Ectodermal cell (in vitro differentiated cells): ENCODE results near the gene ADGRL1.

Source experiments
- H3K27ac ChIP-seq: 2 replicates; pipeline ENCODE4 v1.7.0; 2013; ENCODE audit warnings: mild to moderate bottlenecking, low read depth, low read length; ENCODE audit not compliant: insufficient read depth, poor library complexity, severe bottlenecking
- H3K27me3 ChIP-seq: 2 replicates; pipeline ENCODE4 v1.7.0; 2013; ENCODE audit warnings: mild to moderate bottlenecking, low read length; ENCODE audit not compliant: insufficient read depth, control insufficient read depth, poor library complexity, severe bottlenecking
- H3K36me3 ChIP-seq: one replicate; pipeline ENCODE4 v1.7.0; 2013; ENCODE audit warnings: low read length; ENCODE audit not compliant: control insufficient read depth, insufficient read depth
- H3K4me1 ChIP-seq: one replicate; pipeline ENCODE4 v1.7.0; 2013; ENCODE audit warnings: low read length; ENCODE audit not compliant: control insufficient read depth, insufficient read depth
- H3K4me3 ChIP-seq: 2 replicates; pipeline ENCODE4 v1.7.0; 2013; ENCODE audit warnings: low read depth, low read length, control low read depth; ENCODE audit not compliant: insufficient read depth
- H3K9me3 ChIP-seq: 2 replicates; pipeline ENCODE4 v1.7.0; 2013; ENCODE audit warnings: mild to moderate bottlenecking, low read length, moderate library complexity; ENCODE audit not compliant: control insufficient read depth
- WGBS, 2 experiments: methylation state at CpG; one replicate each; pipeline ENCODE4 v1.1.7; 2013; ENCODE audit warnings: missing lambda C conversion rate in 2 of 2; 5-methylcytosine and 5-hydroxymethylcytosine counted together

ADGRL1 gene

DNA sequence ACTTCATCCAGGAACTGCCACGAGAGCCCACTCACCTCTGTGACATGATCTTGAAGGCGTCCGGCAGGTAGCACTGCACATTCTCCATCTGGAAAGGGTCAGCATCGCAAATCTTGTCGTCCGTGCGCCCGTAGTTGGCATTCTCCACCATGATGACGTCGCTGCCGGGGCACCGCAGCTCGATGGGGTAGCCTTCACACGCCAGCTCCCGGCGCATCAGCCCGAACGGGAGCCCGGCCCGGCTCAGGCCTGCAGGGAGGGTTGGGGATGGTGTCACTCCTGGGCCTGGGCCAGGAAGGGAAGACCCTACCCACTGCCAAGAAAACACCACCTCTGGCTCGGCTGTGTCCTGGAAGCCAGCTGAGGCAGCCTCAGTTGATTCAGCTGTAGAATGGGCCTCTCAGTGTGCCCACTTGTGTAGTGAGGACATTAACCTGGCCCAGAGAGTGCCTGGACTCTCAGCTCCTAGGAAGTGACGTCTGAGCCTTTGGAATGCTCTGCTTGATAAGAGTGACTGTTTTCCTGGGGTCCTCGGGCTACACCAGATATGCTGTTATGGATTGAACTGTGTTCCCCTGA is 28.4 kb downstream of the ADGRL1 start:
- H3K36me3 ChIP-seq = peaks cover 27% of the 10 kb centered on the region
- WGBS, 2 experiments = 95 to 97% methylated on average over 23 of the region's 23 CpGs

DNA sequence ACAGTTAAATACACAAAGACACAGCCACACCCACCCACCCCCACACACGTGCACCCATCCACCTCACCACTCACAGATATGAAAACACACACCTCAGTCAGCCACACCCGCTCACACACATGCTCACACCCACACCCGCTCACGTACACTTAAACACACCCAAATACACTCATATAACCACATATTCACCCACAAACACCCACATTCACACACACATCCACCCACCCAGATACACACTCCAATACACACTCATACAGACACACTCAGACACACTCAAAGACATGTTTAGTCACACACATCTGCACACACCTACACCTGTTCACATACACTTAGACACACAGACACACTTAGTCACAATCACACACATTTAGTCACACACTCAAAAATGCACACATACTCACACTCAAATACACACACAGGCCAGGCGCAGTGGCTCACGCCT is 30.6 kb downstream of the ADGRL1 start:
- Histone ChIP-seq H3K27me3 (no peaks in the 10 kb centered on the region), H3K9me3 (no peaks in the 10 kb centered on the region), H3K27ac (no peak overlapping the region), H3K4me3 (no peak overlapping the region), H3K4me1 (no peaks in the 10 kb centered on the region), H3K36me3 (peaks cover 47% of the 10 kb centered on the region)
- WGBS, 2 experiments = 94% methylated on average over 6 of the region's 6 CpGs

More for the DNA sequence above, 28.4 kb downstream of the ADGRL1 start:
- no peak overlapping the region for H3K27ac ChIP-seq
- H3K27me3 ChIP-seq = no peaks in the 10 kb centered on the region
- no peaks in the 10 kb centered on the region for H3K9me3 ChIP-seq
- no peak overlapping the region for H3K4me3 ChIP-seq
- H3K4me1 ChIP-seq = no peaks in the 10 kb centered on the region

DNA sequence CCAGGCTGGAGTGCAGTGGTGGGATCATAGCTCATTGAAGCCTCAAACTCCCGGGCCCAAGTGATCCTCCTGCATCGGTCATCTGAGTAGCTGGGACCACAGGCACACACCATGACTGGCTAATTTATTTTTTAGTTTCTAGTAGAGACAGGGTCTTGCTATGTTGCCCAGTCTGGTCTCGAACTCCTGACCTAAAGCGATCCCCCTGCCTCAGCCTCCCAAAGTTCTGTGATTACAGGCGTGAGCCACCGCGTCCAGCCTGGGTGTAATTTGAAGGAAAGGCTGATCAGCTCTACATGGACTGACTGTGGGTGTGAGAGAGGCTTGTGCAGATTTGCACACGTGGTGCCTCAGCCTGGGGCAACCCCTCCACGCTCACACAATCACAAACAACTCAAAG is 31.1 kb downstream of the ADGRL1 start:
- H3K9me3 ChIP-seq = no peaks in the 10 kb centered on the region
- peaks cover 52% of the 10 kb centered on the region for H3K36me3 ChIP-seq
- H3K4me1 ChIP-seq = no peaks in the 10 kb centered on the region
- 92 to 94% methylated on average over 9 of the region's 9 CpGs for WGBS, 2 experiments
- no peaks in the 10 kb centered on the region for H3K27me3 ChIP-seq
- H3K27ac ChIP-seq = no peak overlapping the region
- no peak overlapping the region for H3K4me3 ChIP-seq

DNA sequence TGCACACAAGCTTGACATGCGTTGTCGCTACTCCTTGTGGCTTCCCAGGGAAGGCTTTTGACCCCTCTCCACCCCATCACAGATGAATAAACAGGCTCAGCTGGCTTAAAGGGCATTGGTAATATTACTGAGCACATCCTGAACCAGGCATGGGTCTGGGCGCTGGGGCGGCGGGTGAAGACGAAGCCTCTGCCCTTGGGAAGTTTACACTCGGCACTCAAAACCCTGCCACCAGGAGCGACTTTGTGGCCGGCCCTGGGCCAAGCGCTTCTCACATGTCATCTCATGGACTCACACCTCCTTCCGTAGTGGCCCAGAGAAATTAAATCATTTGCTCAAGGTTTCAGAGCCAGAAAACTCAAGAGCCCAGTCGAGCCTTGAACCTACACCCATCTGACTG is 37.0 kb downstream of the ADGRL1 start:
- H3K4me1 ChIP-seq = peaks cover 33% of the 10 kb centered on the region
- 95 to 96% methylated on average over 12 of the region's 12 CpGs for WGBS, 2 experiments
- no peaks in the 10 kb centered on the region for H3K9me3 ChIP-seq
- no peak overlapping the region for H3K27ac ChIP-seq
- peaks cover 40% of the 10 kb centered on the region for H3K36me3 ChIP-seq
- H3K27me3 ChIP-seq = no peaks in the 10 kb centered on the region
- H3K4me3 ChIP-seq = no peak overlapping the region

DNA sequence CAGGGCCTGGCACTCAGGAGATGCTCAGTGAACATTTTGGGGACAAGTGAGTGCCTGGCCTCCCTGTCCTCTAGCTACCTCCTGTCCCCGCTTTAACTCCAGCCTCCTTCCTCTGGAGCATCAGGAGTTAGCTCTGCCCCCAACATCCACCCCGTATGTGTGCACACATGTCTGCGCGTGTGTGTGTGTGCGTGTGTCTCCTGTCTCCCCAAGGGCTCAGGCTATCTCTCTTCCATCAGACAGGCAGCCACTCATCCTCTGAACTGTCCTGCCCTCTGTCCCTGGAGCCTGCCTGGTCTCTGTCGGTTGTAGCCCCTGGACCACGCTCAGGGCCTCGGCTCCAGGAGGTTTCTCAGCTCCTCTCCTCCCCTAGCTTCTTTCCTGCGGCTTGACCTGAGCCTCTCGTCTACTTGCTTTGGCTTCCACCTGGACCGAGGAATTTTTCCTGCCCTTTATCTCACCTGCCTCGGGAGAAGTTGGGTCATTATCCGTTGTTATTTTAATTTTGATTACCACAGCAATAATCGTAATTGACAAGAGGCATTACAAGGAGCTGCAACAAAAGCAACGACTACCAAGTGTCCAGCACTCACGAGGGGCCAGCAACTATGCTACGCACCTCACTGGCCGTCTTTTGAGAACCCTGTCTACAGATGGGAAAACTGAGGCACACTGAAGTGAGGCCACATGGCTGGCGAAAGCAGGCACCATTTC is 37.6 kb downstream of the ADGRL1 start:
- peaks cover 40% of the 10 kb centered on the region for H3K36me3 ChIP-seq
- H3K4me3 ChIP-seq = no peak overlapping the region
- H3K27me3 ChIP-seq = no peaks in the 10 kb centered on the region
- 95% methylated on average over 19 of the region's 19 CpGs for WGBS, 2 experiments
- H3K27ac ChIP-seq = no peak overlapping the region
- H3K4me1 ChIP-seq = peaks cover 36% of the 10 kb centered on the region
- no peaks in the 10 kb centered on the region for H3K9me3 ChIP-seq

DNA sequence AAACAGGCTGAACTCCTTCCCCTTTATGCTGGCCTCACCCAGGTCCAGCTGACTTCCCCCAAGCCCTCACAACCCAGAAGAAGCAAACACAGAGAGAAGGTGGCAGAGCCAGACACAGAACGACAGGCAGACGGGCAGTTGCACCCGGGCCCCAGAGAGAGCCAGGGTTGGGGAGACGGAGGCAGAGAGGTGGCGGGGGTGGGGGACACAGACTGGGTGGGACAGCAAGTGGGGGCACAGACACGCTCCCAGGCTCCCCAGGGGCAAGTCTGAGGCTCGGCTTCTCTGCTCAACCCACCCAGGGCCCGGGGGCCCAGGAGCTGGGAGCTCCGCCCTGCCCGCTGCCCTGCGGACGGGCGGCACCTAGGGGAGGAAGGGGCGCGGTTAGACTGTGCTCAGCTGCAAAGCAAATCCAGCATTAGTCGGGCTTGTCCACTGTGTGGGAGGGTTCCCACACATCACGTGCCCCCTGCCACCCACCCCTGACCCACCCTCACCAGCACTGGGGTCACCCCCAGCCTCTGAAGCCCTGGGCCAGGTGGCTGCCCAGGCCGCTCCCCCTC is 38.3 kb downstream of the ADGRL1 start:
- no peak overlapping the region for H3K27ac ChIP-seq
- no peak overlapping the region for H3K4me3 ChIP-seq
- H3K36me3 ChIP-seq = peaks cover 36% of the 10 kb centered on the region
- H3K9me3 ChIP-seq = no peaks in the 10 kb centered on the region
- WGBS, 2 experiments = 87 to 88% methylated on average over 18 of the region's 18 CpGs
- no peaks in the 10 kb centered on the region for H3K27me3 ChIP-seq
- H3K4me1 ChIP-seq = peaks cover 36% of the 10 kb centered on the region

DNA sequence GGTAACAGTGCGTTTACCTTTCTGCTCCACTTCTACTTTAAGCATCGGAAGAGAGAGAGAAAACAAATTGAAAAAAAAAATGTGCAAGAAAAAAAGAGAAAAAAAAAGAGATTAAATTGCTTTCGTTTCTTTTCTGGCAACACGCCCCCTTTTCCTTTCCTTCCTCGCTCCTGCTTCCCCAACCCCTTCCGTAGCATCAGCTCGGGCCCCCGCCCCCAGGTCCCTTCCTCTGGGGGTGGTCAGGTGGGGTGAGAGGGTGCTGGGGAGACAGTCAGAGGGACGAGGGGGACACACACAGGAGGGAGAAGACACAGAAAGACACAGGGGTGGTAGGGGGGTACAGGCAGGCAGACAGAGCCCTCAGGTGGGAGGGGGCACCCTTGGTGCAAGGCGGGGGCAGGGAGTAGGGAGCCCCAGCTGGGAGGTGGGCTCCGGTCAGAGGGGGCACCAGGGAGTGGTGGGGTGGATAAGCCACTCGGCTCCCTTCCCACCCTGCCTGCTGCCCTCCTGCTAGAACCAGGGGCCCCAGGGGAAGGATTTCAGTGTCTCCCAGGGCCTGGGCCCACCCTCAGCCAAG is 38.9 kb downstream of the ADGRL1 start:
- Histone ChIP-seq H3K36me3 (peaks cover 31% of the 10 kb centered on the region), H3K4me3 (no peak overlapping the region), H3K27me3 (no peaks in the 10 kb centered on the region), H3K9me3 (no peaks in the 10 kb centered on the region), H3K27ac (no peak overlapping the region), H3K4me1 (peaks cover 36% of the 10 kb centered on the region)
- 82 to 91% methylated on average over 10 to 11 of the region's 12 CpGs for WGBS, 2 experiments

DNA sequence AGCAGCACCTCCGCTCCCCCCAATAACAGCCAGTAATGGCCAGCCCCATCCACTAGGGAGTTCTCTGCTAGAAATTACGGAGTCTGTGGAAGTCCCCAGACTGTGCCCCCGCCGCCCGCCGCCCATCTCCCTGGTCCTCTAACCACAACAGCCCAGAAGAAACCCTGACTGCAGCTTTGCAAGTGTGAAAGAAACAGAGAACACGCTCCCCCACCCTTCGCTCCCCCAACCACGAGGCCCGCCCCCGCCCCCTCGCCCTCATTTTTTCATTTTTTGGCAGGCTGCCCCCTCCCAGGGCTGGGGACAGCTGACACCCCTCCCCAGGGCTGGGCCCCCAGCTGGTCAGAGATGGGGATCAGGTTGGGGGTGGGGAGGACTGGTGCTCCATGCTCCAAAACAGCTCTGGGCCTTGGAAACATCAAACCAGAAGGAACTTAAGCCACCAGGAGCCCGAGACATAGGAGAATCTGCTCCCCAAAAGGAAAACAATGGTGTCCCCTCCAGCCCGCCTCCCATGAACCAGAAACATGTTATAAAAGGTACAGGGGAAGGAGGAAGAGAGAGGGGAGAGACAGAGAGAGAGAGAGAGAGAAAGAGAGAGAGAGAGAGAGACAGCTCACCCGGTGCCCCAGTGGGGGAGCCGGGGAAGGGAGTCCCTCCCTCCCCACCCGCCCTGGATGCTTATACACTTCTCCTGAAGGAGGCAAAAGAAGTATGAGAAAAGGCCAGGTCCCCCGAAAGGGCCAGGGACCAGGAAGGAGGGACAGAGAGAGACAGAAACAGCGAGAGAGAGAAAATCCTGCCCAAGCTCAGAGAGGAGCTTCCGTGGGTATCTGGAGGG is 39.8 kb downstream of the ADGRL1 start:
- Histone ChIP-seq H3K9me3 (no peaks in the 10 kb centered on the region), H3K36me3 (peaks cover 23% of the 10 kb centered on the region), H3K4me1 (peaks cover 36% of the 10 kb centered on the region), H3K4me3 (no peak overlapping the region), H3K27me3 (no peaks in the 10 kb centered on the region), H3K27ac (no peak overlapping the region)
- 87 to 90% methylated on average over 17 to 20 of the region's 20 CpGs for WGBS, 2 experiments

DNA sequence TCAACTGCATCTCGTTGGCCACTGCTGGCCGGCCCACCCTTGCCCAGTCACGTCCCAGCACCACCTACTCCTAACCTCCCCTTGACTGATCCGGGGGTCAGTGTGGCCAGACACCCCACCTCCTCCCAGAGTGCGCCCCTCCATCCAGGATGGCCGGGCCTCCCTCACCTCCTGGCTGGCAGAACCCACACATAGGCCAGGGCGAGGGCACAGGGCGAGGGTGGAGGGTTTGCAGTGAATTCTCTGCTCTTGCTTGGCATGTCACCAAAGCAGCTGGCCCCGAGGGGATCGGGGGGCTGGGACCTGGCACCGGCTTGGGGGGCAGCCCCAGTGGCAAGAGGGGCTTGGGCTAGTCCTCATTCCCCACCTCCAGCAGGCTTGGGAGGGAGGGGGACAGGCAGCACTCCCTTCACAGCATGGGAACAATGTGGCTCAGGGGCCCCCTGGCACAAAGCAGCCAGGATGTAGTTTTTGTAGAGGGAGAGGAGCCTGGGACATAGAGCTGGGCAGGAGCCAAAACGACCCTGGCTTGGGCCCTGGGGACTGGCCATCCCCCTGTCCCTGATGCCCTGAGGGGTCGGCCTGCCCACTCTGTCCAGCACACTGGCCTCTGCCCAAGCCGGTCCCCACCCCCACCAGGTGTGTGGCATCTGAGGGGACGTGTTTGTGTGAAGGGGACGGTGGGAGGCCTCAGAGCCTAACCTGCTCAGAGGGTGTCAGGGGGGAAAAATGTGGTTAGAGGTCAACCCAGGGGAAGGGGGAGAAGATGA is 41.1 kb downstream of the ADGRL1 start:
- Histone ChIP-seq H3K36me3 (peaks cover 11% of the 10 kb centered on the region), H3K4me3 (no peak overlapping the region), H3K27me3 (no peaks in the 10 kb centered on the region), H3K27ac (no peak overlapping the region), H3K4me1 (peaks cover 36% of the 10 kb centered on the region), H3K9me3 (no peaks in the 10 kb centered on the region)
- WGBS, 2 experiments = 84 to 85% methylated on average over 16 of the region's 16 CpGs
